IPS-11a (cell line): ENCODE results near the gene ASMT.
"Not testable (repeated sequence)": the region's sequence is repeated elsewhere in the genome, so short reads cannot be mapped to it uniquely, and the experiment has no call there.

Experiments
- H3K4me3 ChIP-seq: one replicate; pipeline ENCODE4 v1.5.1; 2013; ENCODE audit warnings: low read depth, low read length, control low read depth

ASMT gene

DNA sequence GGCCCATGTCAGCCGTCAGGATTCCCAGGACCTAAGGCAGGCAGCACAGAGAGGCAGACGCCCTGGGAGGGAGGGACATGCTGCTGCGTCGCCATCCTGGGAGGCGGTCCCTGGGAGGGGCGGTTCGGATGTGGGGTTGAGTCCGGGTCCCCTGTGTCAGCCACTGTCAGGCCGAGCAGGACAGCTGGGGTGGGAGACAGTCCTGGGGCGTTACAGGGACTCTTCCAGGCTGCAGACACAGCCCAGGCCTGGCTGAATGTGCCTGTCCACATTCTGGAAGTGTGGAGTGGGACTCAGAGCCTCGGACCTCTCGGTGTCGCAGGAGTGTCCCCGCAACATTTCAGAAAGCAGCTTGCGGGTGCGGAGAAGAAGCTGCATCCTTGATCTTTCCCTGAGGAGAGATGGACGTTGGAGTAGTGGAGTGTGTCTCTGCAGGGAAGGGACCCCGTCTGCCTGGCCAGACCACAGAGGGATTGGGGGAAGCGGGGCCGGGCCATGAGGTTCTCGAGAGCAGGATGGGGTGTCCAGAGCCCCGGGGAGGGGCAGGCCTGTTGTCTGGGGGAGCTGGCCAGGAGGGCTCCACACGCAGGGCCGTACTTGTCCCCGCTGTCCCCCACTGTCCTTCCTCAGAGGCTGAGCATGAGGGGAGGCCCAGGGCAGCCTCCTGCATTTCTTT, 17.4 kb upstream of the ASMT start:
- no peak overlapping the region for H3K4me3 ChIP-seq

DNA sequence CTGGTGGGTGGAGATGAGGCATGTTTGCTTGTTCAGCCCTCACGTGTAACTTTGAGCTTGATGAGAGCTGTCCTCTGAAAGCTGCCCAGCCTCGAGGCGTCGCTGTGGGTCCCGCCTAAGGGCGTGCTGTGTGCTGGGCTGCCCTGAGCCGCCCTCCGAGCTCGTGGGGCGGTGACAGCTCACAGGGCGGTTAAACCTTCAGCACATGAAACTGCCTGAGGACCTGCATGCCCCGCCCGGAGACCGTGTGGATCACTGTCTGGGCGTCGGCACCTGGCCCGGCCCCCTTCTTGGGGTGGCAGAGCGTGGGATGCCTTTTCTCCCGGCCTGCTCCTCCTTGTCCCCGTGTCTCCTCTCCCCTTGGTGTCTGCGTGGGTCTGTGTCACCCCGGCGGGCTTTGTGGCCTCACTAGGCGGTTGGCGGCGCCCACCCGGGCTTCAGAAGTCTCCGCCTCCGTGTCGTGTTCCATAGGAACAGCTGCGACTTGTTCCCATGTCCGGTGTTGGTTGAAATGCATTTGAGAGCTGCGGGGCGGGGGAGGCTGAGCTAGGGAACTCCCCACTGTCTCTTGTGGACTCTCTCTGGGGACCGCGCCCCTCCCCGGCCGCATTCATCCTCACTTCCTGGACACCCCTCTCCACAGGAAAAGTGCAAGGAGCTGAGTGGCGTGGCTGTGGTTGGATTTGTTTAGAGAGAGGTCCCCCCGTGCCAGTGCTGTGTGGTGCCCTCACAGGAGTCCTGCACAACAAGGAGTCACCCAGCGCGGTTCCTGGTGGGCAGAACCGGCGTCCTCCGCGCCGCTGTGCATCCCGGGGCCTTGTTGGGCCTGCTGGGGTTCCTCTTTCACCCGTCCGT, 16.6 kb upstream of the ASMT start:
- H3K4me3 ChIP-seq = no peak overlapping the region

DNA sequence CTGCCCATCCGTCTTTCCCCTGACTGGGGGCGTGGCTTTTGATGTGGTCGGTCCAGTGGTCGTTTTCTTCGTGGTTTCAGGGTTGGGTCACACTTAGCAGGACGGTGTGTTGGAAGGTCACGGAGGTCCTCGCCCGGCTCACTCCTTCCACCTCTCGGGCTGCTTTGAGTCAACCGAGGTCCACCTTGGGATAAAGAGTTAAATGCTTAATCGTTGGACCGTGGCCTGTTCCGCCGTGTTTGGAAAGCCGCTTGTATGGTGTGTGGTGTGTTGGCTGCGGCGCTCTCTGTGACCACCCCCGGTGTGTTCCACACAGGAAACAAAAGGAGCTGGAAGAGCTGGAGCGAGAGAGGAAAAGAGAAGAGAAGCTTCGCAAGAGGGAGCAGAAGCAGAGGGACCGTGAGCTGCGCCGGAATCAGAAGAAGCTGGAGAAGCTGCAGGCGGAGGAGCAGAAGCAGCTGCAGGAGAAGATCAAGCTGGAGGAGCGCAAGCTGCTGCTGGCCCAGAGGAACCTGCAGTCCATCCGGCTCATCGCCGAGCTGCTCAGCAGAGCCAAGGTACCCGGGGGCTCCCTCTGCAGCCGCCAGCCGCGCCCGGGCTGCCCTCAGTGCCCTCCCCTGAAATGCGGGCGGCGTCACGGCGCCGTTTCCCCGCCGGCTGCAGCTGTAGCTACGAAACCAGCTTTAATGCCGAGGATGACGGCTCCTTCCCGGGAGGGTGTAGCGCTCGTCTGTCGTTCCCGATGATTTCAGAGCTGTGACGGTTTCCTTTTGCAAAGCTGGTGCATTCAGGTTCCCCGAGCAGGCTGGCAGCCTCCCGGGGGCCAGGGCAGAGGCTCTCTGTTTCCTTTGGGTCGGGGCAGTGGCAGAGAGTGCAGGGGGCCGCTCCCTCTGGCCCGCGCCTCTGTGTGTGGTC, 15.7 kb upstream of the ASMT start:
- H3K4me3 ChIP-seq = no peak overlapping the region

DNA sequence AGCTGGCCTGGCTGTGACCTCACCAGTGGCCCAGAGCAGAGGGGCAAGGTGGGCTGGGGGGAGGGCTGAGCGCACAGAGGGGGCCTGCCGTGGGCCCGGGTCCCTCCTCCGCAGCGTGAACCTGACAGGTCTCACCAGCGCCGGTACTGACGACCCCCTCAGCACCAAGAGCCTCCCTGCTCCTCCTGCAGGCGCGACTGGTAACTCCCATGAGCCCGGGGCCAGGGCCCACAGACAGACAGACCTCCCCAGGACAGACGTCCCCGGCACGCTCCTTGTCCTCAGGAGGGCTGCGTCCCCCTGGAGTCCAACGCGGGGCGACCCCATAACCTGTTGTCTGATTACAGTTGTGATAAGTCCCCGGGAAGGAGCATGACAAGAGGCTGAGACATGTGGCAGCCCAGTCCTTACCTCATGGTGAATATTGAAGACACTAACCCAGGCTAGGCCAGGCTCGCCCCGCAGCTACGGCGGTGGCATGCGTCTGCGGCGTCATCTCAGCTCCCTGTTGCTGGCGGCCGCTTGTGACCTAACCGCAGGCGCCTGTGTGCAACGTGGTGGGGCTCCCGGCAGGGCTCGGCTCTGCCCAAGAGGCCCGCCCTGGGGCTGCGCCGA, 15.0 kb upstream of the ASMT start:
- H3K4me3 ChIP-seq = no peak overlapping the region

DNA sequence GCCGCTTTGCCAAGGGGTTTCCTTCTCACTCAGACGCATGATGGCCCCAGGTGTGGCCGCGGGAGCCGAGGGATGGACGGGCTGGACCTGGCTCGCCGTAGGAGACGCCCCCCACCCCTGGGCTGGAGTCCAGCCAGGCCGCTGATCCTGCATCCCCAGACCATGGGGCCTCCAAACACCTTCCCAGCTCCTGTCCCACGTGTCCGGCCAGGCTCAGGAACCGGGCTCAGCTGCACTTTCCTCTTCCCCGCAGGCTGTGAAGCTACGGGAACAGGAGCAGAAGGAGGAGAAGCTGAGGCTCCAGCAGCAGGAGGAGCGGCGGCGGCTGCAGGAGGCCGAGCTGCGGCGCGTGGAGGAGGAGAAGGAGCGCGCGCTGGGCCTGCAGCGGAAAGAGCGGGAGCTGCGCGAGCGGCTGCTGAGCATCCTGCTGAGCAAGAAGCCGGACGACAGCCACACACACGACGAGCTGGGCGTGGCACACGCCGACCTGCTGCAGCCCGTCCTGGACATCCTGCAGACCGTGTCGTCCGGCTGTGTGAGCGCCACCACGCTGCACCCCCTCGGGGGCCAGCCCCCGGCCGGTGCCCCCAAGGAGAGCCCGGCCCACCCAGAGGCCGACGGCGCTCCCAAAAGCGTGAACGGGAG, 14.3 kb upstream of the ASMT start:
- no peak overlapping the region for H3K4me3 ChIP-seq

DNA sequence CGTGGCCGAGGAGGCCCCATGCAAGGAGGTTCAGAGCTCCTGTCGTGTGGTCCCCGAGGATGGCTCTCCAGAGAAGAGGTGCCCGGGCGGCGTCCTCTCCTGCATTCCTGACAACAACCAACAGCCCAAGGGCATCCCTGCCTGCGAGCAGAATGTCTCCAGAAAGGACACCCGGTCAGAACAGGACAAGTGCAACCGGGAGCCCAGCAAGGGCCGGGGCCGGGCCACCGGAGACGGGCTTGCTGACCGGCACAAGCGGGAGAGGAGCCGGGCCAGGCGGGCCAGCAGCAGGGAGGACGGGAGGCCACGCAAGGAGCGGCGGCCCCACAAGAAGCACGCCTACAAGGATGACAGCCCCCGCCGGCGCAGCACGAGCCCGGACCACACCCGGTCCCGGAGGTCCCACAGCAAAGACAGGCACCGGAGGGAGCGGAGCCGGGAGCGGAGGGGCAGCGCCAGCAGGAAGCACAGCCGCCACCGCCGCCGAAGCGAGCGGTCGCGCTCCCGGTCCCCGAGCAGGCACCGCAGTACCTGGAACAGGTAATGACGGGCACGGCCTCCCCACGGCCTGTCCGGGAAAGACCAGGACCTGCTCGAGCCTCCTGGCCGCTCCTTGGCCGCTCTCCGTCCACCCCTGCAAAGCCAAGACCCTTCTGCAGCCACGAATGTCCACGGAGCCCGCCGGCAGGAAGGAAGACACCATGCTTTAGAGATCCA, 13.7 kb upstream of the ASMT start:
- H3K4me3 ChIP-seq = no peak overlapping the region

DNA sequence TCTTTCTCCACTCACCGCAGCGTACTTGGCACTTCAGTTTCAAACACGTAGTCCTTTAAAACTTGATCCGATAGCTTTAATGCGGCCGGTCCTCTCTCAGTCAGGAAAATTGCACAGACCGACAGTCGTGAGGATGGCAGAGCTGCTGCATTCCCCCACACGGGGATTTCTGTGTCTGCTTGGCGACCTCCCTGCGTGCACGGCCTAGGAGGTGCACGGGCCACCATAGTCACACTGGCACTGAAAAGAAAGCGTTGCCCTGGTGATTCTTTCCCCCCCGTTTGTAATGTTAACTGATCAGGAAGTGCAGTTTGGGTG, 13.1 kb upstream of the ASMT start:
- H3K4me3 ChIP-seq = no peak overlapping the region

DNA sequence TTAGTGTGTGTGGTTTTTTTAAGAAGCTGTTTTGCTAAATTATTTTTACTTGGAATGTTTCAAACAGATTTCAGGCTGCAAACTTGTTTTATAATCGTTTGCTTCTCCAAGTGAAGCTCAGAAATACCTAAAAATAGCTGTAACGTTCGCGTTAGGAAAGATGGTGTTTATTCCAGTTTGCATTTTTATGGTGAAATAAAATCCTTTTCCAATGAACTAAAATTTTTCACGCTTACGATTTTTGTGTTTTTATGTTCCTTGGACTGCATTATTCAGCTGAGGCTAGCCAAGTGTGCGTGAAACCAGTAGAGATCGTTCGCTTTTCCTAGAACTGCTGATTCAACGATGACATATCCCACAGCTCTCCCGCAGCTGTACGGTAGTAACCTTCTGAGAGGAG, 12.6 kb upstream of the ASMT start:
- H3K4me3 ChIP-seq = no peak overlapping the region

DNA sequence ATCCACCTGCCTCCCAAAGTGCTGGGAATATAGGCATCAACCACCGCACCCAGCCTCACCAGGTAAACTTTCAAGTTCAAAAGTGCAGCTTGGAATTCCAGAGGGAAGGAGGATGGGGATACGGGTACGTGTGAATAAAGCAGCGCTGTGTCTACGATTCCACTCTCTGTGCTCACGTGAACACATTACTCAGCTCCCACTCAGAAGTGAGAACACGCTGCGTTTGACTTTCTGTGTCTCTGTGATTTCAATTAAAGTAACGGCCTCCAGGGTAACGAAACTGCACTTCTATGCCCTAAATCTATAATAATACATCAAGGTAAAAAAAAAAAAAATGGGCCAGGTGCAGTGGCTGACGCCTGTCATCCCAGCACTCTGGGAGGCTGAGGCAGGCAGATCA, 8.4 kb upstream of the ASMT start:
- H3K4me3 ChIP-seq = no peak overlapping the region

DNA sequence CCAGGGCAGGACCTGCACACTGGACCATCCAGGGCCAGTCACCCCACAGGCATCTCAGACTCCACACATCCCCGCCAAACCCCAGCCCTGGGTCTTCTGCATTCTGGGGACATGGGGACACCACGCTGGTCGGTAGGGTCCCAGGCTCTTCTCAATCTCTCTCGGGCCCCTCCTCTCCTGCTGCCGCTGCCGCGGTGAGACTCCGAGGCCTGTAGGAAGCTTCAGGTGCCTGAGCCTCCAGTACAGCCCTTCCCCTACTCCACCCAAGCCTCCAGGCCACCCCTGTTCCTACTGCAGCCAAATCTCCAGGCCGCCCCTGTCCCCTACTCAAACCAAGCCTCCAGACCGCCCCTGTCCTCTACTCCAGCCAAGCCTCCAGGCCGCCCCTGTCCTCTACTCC, 5.5 kb upstream of the ASMT start:
- H3K4me3 ChIP-seq = no peak overlapping the region

DNA sequence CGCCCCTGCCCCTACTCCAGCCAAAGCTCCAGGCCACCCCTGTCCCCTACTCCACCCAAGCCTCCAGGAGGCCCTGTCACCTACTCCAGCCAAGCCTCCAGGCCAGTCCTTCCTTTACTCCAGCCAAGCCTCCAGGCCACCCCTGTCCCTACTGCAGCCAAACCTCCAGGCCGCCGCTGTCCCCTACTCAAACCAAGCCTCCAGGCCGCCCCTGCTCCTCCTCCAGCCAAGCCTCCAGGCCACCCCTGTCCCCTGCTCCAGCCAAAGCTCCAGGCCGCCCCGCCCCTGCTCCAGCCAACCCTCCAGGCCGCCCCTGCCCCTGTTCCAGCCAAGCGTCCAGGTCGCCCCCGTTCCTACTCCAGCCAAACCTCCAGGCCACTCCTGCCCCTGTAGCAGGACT, 5.1 kb upstream of the ASMT start:
- H3K4me3 ChIP-seq = no peak overlapping the region

DNA sequence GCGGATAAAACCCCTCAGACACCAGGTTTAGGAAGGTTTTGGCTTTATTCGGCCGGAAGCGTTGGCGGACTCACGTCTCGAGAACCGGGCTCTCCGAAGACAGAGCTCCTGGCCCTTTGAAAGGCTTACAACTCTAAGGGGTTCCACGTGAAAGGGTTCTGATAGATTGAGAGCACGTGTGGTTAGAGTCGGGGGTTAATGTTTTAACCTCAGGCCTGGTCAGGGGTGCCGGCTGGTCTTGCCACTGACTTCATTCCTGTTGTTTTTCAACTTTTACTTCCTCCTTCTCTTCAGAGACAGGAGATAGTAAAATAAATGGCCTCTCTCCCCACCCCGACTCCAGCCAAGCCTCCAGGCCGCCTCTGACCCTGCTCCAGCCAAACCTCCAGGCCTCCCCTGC, 4.7 kb upstream of the ASMT start:
- H3K4me3 ChIP-seq = no peak overlapping the region

DNA sequence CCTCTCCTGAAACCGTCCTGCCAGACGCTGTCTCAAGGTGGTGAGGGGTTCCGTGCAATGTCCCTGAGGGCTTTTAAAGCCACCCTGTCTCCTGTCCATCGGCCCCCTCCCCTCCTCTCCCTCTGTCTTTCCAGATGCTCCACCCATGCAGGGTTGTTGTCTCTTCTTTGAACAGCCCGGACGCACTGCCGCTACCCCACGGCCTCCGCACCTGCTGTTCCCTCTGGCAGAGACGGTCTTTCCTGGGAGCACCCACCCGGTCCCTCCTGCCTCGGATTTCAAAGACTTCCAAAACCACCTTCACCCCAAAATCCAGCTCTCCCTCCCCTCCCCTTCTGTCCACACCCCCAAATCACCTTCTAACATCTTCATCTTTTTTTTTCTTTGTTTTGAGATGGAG, 4.1 kb upstream of the ASMT start:
- H3K4me3 ChIP-seq = no peak overlapping the region

DNA sequence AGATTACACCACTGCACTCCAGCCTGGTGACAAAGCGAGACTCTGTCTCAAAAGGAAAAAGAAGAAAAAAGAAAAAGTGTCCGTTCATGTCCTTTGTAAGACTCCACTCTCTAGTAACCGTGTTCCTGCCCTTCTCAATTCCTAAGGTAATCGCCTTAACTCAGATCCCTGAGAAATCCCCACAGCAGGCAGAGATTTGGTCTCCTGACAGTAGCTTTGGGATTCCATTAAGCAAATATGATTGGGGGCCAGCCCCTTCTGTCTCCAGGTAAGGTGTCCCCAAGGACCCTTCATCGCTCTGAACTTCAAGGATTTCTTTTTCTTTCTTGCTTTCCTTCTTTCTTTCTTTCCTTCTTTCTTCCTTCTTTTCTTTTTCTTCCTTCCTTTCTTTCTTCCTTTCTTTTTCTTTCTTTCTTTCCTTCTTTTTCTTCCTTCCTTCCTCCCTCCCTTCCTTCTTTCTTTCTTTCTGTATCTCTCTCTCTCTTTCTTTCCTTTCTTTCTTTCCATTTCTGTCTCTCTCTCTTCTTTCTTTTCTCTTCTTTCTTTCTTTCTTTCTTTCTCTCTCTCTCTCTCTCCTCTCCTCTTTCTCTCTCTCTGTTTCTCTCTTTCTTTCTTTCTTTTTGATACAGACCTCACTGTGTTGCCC, 2.1 kb upstream of the ASMT start:
- H3K4me3 ChIP-seq = no peak overlapping the region

DNA sequence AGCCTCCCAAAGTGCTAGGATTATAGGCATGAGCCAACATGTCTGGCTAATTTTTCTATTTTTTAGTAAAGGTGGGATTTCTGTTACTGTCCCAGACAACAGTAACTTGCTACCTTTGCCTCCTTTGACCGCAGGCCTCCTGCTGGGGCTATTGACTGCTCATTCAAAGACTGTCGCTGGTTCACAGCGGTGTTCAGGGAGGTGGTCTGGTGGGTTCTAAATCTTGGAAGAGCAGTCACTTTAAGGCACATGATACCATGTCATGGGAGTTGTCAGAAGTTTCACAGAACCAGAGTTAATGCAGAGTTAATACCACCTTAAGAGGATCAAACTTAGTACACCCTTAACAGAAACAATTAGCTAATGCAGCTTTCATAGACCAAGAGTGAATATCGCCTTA, 3.8 kb downstream of the ASMT start:
- H3K4me3 ChIP-seq = no peak overlapping the region

DNA sequence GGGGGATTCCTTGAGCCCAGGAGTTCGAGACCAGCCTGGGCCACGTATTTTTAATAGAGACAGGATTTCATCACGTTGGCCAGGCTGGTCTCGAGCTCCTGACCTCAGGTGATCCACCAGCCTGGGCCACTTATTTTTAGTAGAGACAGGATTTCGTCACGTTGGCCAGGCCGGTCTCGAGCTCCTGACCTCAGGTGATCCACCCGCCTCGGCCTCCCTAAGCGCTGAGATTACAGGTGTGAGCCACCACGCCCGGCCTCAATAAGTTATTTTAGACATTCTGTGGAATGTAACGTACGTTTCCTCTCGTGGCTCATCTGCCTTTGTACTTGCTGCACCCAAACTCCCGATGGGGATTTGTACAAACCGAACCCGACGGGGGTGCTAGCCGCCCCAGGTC, 8.8 kb downstream of the ASMT start:
- H3K4me3 ChIP-seq = no peak overlapping the region

DNA sequence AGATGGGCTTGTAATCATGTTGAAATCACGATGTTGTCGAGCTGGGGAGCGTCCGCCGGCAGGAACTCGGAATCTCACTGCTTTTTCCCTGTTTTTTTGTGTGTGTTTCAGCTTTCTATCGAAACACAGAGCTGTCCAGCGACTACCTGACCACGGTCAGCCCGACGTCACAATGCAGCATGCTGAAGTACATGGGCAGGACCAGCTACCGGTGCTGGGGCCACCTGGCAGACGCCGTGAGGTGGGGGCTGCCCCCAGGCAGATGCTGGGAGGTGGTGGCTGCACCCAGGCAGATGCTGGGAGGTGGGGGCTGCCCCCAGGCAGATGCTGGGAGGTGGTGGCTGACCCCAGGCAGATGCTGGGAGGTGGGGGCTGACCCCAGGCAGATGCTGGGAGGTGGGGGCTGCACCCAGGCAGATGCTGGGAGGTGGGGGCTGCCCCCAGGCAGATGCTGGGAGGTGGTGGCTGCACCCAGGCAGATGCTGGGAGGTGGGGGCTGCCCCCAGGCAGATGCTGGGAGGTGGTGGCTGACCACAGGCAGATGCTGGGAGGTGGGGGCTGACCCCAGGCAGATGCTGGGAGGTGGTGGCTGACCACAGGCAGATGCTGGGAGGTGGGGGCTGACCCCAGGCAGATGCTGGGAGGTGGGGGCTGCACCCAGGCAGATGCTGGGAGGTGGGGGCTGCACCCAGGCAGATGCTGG, 9.4 kb downstream of the ASMT start:
- H3K4me3 ChIP-seq = not testable (repeated sequence)

DNA sequence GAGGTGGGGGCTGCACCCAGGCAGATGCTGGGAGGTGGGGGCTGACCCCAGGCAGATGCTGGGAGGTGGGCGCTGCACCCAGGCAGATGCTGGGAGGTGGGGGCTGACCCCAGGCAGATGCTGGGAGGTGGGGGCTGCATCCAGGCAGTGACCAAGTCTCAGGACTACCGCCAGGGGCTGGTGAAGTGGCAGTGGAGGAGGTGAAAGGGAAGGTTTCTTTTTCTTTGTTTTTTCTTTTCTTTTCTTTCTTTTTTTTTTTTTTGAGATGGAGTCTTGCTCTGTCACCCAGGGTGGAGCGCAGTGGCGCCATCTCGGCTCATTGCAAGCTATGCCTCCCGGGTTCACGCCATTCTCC, 10.0 kb downstream of the ASMT start:
- not testable (repeated sequence) for H3K4me3 ChIP-seq

DNA sequence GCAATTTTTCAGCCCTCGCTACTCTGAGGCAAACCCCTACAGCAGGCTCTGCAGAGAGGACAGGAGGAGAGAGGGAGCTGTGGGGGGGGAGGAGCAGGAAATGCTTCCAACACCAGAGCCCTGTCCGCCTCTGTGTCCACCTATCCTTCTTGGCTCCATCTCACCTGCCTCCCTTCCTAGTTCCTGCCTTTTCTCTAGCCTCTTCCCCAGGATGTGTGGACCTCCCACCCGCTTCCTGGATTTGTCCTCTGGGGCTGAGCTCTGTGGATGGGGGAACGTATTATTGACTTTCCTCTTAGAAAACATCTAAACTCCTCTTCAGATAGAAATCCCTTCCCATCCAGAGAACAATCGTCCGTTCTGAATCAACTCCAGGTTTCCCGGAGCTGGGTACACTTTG, 14.4 kb downstream of the ASMT start:
- H3K4me3 ChIP-seq = no peak overlapping the region
